Measurements from ENCODE around the gene ITPKB. TPM values are rescaled to one million over a fixed set of nuclear protein-coding genes. Genes with fewer than 3 reads are reported as not detected.

The ITPKB gene
- total RNA-seq, 1 donor from 2014 or later: 34.9 TPM

DNA sequence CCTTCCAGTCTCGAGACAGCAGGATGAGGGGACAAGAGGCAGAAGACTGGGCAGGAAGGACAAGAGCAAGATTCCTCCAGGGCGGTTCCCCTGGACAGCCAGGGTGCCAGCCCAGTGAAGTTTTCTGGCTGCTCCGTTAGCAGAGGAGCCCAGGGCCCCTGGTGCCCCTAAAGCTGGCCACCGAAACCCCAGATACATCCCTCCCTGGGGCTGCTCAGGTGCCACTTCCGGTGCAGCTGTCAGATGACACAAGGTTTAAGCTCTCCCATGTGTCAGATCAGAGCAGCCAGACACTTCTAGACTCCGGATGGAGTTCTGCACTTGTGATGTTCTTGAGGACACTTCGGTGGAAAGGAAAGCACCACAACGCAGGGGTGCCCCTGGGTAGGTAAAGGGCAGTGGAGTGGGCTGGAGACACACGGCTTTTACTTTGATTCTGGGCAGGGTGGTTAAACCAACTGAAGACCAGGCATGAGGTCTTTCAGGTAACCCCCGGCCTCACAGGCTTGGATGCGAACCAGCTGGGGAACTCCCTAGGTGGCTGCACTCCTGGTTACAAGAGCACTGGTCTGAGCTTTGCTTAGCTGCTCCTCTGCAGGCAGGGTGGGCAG, 85.7 kb downstream of the ITPKB start:
- no peak for DNase-seq (ENCODE audit: low spot score)

DNA sequence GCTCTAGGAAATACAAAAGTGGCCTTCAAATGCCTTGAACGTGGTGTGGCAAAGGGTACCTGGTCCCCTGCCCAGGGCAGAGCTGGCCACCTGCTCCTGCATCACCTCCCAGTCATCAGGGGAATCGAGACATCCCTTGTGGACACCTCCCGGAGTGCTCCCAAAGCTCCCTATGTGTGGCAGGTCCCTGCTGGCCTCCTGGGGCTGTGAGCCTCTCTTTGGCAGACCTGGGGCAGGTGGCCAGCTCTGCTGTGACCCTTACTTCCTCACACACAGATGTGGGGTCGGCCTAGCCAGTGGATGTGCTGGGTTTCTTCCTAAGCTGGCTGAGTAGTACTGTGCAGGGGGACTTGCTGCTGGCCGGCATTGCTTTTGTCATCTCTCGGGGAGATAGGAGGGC, 86.5 kb downstream of the ITPKB start:
- no peak for DNase-seq (ENCODE audit: low spot score)

DNA sequence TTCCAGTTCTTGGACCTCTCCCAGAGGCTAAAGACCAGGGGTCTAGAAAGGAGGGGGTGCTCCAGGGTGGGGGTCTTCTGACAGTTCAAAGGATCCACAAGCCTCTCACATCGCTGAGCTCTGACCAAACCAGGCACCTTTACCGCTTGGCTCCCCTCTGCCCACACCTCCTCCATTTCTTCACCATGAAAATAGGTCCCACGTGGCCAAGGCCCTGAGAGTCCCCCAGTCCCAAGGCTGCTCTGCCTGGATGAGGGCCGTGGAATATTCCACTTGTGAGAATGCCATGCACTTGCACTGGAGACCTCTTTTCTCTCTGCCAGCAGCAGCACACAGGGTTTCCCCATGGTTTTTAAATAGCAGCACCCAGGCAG, 87.4 kb downstream of the ITPKB start:
- DNase-seq (ENCODE audit: low spot score): no peak

DNA sequence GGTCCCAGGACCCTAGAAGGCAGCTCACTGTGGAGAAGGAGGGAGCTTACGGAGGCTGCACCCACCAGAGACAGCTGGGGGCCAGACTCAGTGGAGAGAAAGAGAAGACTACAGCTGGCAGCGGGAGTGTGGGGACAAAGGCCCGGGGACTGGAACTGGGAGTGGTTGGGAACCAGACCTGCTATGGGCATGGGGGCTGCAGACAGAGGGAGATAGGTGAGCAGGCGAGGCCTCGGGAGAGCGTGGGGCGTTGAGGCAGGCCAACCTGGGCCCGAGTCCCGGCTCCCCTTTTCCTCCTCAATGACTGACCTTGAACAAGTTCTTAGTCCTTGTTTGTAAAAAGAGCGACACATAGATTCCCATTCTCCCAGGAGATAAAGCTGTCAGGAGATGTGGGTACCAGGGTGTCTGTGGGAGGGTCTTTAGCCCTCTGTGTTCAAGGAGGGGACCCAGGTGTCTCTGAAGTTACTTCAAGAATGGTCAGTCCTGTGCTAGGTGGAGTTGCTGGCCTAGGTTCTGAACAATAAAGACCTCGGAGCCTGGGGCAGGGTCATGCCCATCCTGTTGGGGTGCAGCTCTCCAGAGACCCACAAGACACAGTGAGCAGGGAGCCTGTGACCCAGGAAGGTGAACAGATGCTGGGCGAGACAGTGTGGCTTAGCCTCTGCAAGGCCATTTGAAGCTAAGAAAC, 87.9 kb downstream of the ITPKB start:
- DNase-seq (ENCODE audit: low spot score): no peak

DNA sequence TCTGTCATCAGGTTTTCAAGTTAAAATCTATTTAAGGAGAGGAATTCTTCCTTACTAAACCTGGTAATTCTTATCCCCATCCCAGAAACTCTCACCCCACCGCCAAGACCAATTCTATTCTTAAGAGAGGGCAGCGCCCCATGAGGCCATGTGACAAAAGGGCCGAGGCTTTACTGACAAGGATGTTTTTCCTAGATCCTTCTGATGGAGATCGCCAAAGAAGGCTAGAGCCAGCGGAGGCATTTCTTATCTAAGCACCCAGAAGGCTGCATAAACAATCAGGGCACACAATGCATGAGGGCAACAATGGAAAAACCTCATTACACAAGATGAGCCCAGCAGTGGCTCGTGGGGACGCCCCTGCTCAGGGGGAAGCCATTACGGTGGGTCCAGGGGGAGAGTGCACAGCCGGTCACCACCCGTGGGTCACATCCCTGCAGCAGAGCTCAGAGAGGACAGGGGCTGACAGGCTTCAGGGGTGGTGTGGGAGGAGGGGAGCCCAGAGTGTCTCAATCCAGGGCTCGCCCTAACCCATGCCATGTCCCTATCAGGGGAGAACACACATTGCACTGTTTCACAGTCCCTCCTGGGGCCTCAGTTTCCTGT, 88.7 kb downstream of the ITPKB start:
- DNase-seq (ENCODE audit: low spot score): no peak

DNA sequence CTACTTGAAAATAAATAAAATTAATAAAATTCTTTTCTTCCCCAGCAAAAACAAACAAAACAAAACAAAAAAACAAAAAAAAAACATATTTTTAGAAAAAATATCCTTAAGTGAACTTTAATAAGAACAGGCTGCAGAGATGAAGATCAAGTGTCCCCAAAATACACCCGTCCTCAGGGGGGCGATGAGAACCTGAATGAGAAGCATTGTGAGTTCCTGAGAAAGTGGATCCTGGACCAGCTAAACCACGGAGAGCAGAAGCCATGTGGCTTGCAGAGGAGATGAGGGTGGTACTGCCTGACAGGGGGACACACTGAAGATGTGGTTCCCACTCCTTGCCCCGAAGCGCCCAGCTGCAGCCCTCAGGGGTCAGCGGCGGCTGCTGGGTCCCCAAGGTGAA, 89.3 kb downstream of the ITPKB start:
- DNase-seq (ENCODE audit: low spot score): no peak

DNA sequence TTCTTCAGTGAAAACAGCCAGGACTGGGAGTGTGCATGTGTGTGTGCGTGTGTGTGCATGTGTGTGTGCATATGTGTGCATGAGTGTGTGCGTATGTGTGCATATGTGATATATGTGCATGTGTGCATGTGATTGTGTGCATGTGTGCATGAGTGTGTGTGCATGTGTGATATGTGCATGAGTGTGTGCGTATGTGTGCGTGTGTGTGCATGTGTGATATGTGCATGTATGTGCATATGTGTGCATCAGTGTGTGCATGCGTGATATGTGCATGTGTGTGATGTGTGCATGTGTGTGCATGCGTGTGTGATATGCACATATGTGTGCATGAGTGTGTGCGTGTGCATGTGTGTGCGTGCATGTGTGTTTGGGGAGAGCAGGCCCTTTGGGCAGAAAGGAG, 89.8 kb downstream of the ITPKB start:
- DNase-seq (ENCODE audit: low spot score): no peak

DNA sequence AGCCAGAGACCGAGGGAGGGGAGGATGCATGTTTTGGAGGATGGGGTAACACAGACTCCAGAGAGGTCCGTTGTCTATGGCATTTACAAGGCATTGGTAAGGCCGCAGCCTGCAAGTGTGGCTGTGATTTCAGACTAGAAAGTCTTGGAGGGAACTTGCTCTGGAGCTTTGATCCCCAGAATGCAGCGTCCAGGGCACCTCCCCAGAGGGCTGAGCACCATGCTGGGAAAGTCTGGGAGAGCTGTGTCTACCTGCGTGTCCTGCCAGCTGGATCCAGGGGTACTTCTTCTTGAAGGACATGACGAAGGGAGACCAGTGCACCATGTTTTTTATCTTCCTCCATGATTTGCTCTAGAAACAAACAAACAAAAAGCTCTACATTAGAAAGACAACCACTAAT, 90.7 kb downstream of the ITPKB start:
- DNase-seq (ENCODE audit: low spot score): no peak

DNA sequence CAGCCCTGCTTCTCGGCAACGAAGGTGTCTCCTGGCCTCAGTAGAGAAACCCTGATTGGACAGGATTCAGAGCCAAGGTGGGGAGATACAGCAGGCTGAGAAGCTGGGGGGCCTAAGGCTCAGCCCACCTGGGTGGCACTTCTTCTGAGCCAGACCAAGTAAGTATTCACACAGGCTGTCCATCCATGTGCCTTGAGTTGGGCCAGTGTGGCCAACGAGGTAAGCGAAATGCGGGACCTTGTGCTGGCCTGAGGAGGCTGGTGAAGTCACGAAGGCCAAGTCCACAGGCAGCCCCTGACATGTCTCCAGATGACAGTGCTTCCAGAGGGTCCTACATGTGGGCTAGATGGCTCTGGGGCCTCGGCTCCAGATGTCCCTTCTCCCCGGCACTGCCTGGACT, 91.4 kb downstream of the ITPKB start:
- DNase-seq (ENCODE audit: low spot score): no peak

DNA sequence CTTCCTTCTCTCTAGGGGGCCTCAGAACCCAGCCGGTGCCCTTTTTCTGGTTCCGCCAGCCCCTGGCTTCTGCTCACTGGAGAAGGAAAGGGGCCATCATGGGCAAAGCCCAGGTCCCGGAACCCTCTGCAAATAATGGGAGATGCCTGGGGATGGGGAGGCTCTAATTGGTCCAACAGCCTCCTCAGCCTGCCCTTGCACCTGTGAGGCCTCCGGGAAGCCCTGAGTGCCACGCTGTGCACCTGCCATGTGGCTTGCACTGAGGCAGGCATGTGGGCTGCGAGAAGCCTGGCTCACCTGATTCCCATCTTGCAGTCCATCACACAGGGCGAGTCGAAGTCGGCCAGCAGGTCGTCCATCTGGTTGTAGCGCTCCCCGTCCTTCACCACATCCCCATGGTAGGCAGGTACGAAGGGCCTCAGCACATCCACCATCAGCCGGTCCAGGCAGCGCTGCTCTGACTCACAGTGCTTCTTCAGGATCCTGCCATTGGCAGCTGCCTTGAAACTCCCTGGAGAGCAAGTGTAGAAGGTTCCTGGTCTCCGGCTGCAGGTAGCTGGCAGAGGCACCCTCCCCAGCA, 92.1 kb downstream of the ITPKB start:
- DNase-seq (ENCODE audit: low spot score): no peak

DNA sequence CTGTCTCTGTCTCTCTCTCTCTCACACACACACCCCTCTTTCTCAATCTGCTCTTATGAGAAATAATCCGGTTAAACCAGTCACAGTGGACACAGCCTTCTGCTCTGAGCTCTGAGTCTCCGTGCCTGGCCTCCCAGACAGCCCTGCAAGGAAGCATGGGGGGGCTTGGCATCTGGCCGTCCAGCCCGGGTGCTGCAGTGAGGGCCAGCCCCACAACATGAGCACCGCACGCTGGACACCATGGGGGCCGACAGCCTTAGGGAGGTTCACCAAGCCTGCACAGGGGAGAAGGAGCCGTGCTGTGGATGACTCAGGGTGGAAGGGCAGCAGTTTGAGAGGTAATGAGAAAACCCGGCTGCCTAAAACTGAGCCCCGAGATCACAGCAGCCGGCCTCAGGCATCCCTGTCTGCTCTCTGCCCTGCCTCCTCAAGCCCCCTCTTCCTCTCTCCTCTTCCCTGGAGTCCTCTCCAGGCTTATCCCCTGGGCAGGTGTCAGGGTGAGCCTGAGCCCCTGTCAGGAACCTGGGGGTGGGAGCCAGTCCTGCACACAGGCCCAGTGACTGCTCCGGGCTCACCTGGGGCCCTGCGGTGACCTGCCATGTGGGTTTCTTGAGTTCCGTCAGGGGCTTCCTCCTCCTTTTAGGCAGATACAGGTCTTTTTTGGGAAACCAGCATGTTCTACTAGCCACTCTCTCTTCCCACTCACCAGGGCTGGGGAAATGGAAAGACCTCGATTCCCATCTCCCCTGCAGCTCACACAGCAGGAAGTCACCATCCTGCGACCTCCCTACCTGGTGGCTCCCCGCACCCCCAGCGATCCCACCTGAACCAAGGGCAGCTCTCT, 92.8 kb downstream of the ITPKB start:
- DNase-seq (ENCODE audit: low spot score): no peak

DNA sequence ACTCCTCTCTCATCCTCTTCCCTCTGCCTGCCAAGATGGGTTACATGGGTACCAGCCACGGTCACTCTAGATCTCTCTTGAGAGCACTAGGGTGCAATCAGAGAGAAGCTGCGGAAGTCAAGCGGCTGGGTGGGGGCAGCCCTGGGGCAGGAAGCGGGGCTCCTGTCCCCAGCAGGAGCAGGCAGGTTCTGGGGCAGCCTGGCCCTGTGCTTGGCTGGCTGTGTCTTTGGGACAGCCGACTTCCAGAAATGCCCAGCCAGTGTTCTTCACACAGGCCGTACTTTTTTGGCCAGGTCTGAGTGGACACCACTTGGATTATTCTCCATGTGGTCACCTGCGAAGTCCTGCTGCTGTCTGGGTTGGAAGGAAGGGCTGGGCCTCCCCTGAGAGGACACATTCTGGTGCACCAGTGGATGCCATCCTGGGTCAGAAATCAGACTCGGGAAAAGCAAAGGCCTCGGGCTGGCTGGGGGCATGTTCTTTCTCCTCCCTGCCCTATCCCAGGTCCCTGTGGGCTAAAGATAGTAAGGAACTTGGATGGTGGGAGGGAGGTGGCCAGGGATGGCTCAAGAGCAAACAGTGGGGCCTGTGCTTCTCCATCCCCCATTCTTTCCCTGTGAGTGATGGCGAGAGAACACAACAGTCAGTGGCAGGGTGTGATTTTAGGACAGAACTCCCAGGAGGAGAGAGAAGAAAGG, 93.7 kb downstream of the ITPKB start:
- no peak for DNase-seq (ENCODE audit: low spot score)

DNA sequence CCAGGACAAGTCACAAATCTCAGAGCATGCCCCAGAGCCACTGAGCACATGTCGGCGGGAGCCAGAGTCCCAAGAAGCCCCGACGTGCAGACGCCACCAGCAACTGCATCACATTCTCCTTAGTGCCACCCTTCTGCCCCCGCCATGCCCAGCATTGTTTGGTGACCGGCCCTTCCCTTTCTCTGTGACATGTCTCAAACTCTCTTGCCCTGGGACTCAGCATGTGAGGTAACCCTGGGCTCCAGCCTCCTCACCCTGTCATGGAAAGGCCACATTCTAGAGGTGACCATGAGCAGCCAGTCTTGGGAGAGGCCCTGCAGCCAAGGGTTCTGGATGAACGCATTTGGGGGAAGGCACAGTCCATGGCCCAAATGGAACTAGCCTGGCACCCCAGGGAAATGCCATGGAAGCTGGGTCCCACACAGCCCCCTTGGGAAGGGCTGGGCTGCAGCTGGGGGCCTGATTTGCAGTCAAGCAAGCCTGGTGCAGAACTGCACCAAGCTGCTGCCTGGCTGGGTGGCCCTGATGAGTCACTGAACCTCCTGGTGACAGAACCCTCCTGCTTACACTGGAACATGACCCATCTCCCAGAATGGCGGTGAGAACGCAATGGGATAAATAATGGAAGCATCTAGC, 94.4 kb downstream of the ITPKB start:
- DNase-seq (ENCODE audit: low spot score): no peak

DNA sequence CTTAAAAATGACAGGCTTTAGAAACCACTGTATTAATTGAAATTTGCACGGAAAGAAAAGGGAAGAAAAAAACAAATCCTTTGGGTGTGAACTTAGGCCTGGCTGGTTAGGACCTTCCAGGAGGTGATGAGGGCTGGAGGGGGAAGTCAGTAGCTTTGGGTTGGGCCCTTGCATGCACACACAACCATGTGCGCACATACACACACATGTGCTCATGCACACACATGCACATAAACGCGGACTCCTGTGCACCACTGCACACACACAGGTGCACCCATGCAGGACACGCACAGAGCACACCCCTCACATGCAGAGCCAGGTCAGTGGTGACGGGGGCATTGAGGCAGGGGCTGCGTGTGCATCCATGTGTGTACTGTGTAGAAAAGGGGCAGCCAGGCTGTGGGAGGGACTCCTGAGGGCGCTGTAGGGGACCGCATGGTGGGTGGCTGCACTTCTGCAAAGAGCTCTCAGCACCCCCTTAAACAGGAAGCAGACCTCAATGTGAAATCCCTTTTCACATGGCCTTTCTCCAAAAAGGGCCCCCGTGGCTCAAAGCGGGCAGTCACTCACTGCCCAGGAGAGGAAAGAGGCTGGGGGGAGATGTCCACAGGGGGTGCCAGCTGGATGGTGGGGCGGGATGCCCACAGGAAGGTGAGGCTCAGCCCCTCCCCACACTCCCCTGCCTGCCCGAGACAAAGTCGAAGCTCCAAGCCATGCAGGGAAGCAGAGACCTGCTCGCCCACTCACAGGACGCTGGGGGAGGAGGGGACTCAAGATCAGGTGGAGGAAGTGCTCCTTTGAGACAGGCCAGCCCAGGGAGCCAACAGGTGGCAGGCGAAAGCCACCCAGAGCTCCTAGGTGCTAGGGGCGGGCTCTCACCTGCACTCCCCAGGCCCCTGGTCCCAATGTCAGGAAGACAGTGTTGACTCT, 95.2 kb downstream of the ITPKB start:
- DNase-seq (ENCODE audit: low spot score): no peak

DNA sequence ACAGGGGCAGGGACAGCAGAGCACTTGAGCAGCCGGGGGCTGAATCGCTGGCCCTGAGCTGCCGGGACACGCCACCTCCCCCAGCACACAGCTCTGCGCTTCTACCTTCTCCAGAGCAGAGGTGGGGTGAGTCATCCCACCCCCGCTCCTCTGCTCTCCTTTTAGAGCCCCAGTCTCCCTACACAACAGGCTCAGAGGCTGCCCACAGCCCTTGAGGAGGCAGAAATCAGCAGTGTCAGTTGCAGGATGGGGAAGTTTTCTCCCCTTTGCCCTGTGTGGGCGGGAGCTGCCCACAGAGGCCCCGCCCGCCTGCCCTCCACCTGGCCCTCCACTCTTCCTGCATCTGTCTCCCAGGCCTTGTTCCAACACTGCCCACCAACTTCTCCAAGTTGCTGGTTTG, 95.9 kb downstream of the ITPKB start:
- DNase-seq (ENCODE audit: low spot score): no peak

DNA sequence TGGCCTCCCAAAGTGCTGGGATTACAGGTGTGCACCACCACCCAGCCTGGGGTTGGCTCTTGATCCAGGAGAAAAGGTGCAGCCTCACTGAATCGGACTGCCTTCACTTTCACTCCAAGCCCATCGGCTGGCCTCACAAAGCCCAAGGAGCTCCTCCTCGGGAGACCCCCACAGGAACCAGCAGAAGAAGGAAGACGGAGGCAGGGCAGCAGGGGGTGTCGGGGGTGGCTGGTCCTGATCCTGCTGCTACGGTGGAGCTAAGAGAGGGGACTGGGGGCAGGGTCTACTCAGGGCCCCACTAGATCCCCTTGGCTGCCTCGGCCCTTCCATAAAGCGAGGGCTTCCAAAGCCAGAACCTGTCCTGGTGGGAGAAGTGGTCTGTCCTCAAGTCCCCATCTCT, 96.7 kb downstream of the ITPKB start:
- no peak for DNase-seq (ENCODE audit: low spot score)

DNA sequence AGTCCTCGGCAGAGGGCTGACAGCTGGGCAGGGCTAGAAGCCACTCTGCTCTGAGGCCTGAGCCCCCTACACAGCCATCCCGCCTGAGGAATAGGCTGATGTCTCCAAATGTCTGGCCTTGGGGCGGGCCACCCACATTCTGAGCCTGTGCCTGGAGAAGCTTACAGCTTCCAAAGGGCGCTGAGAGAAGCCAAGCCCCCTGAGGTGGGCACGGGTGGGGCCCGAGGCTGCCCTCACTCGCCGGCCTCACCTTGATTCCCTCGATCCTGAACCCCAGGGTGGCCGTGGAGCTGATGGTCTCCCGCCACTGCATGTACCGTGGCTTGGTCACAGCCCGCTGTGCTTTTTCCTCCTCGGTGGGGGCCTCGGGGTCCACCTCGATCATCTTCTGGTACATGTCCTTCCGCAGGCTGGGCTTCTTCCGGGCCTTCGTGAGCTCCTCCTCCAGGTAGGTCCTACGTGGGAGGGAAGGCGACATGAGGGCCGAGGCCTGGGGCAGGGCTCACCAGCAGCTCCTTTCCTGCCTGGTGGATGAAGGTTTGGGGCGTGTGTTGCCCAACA, 97.3 kb downstream of the ITPKB start:
- DNase-seq (ENCODE audit: low spot score): no peak

DNA sequence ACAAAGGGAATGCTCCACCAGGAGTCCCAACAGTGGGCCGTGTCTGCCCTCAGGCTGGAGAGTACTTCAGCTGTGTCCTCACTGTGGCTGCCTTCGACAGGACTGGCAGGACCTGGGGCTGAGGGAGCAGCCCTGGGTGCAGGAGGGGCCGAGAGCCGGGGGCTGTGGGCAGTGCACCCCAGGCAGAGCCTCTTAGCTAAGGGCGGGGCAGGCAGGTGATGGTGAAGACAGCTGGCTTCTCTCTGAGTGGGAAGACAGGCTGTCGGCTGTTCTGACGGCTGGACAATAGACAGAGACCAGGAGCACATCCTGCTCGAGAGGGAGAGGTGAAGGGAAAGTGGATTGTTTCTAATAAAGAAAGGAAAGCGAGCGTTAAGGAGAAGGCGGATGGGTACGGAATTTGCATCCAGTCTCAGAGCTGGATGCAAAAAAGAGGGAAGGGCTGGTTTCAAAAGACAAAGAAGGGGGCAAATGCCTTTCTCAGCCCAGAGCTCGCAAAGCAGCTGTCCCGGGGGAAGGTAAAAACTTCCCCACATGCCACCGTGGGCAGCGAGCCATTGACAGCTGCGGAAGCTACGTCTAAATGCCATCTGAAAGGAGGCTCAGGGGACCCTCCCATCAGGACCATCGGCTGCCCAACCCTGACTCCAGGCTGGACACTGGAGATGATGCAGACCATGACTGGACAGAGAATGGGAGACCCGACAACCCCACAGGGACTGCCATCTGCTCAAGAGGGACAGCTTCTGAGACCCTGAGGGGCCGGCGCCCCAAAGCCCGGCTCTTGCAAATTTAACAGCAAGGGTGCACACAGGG, 98.6 kb downstream of the ITPKB start:
- DNase-seq (ENCODE audit: low spot score): no peak

All from mesenteric fat pad (tissue), 1 donor.